RPMI7951 (cell line): Measurements from ENCODE around the gene EXD2. TPM values are rescaled to one million over a fixed set of nuclear protein-coding genes. Genes with fewer than 3 reads are reported as not detected.
"Not testable (repeated sequence)": the region's sequence is repeated elsewhere in the genome, so short reads cannot be mapped to it uniquely, and the experiment has no call there.

Source experiments
- DNase-seq: peaks from one replicate; pipeline ENCODE4 v3.0.0-alpha.2; 2012; ENCODE audit warnings: low read depth
- total RNA-seq: library from RNA; depleted of rRNA; stranded (reverse); fragments of >200 nt; shearing (Covaris generic); gene quantifications from 2 replicates; pipeline ENCODE4 v1.2.3, GENCODE V29; 2014; rRNA removed

Gene EXD2
- total RNA-seq: 12.2 and 15.6 TPM in 2 replicates

GRCh38 chr14:69191340-69192111 is at the start of gene EXD2:
Gene EXD2 (plus strand): TSS chr14:69191498. CDS start chr14:69209471, 17,973 bp downstream.
- DNase-seq: peak; percentile 77

GRCh38 chr14:69141550-69141949 is 49.7 kb upstream of the EXD2 start:
- no peak for DNase-seq

GRCh38 chr14:69142101-69142500 is 49.2 kb upstream of the EXD2 start:
- DNase-seq: no peak

GRCh38 chr14:69149461-69150244 is 41.6 kb upstream of the EXD2 start:
- no peak for DNase-seq

- DNase-seq: peak; percentile 68
Measured at GRCh38 chr14:69151458-69152180, 39.7 kb upstream of the EXD2 start.

- DNase-seq: peak; percentile 33
Measured at GRCh38 chr14:69152181-69152901, 39.0 kb upstream of the EXD2 start.

GRCh38 chr14:69152902-69153151 is 38.5 kb upstream of the EXD2 start, which contains the start of gene DCAF5:
Gene DCAF5 (minus strand): TSS chr14:69153119. CDS start chr14:69152978, 141 bp downstream.
- DNase-seq: peak; percentile 94

GRCh38 chr14:69153152-69153872 is 38.0 kb upstream of the EXD2 start:
- DNase-seq: no peak

- peak; percentile 40 for DNase-seq
Measured at GRCh38 chr14:69153873-69154270, 37.4 kb upstream of the EXD2 start.

GRCh38 chr14:69154779-69155178 is 36.5 kb upstream of the EXD2 start:
- DNase-seq: no peak

- DNase-seq: no peak
Measured at GRCh38 chr14:69156224-69156623, 35.1 kb upstream of the EXD2 start.

- no peak for DNase-seq
Measured at GRCh38 chr14:69161590-69161989, 29.7 kb upstream of the EXD2 start.

GRCh38 chr14:69165787-69166186 is 25.5 kb upstream of the EXD2 start:
- not testable (repeated sequence) for DNase-seq

- peak; percentile 43 for DNase-seq
Measured at GRCh38 chr14:69170839-69171238, 20.5 kb upstream of the EXD2 start.

GRCh38 chr14:69171569-69171968 is 19.7 kb upstream of the EXD2 start:
- no peak for DNase-seq

GRCh38 chr14:69175130-69175529 is 16.2 kb upstream of the EXD2 start:
- DNase-seq: no peak

- DNase-seq: no peak
Measured at GRCh38 chr14:69181491-69181890, 9.8 kb upstream of the EXD2 start.

GRCh38 chr14:69182580-69182979 is 8.7 kb upstream of the EXD2 start:
- not testable (repeated sequence) for DNase-seq

- DNase-seq: no peak
Measured at GRCh38 chr14:69183735-69184134, 7.6 kb upstream of the EXD2 start.

GRCh38 chr14:69190191-69190590 is 1.1 kb upstream of the EXD2 start:
- no peak for DNase-seq

GRCh38 chr14:69193721-69194120 is 2.4 kb downstream of the EXD2 start:
- no peak for DNase-seq
